ENCODE results near the gene SMG5.

The SMG5 gene

GRCh38 chr1:156281693-156282478 lies 739 bp downstream of the SMG5 start:
- peak; percentile 16 for DNase-seq

- peak; percentile 29 for DNase-seq
These were observed 1.3 kb downstream of the SMG5 start for GRCh38 chr1:156281281-156281680.

- DNase-seq = no peak
These were observed 2.8 kb downstream of the SMG5 start for GRCh38 chr1:156279837-156280236.

- DNase-seq = no peak
These were observed 5.7 kb downstream of the SMG5 start for GRCh38 chr1:156276966-156277381.

GRCh38 chr1:156276532-156276931 lies 6.1 kb downstream of the SMG5 start:
- no peak for DNase-seq

- no peak for DNase-seq
These were observed 12.3 kb downstream of the SMG5 start for GRCh38 chr1:156270314-156270713.

GRCh38 chr1:156268336-156268735 lies 14.3 kb downstream of the SMG5 start:
- DNase-seq = no peak

- DNase-seq = no peak
These were observed 16.6 kb downstream of the SMG5 start for GRCh38 chr1:156266051-156266450.

- DNase-seq = no peak
These were observed 19.4 kb downstream of the SMG5 start for GRCh38 chr1:156263288-156263655.

- DNase-seq = no peak
These were observed 20.0 kb downstream of the SMG5 start for GRCh38 chr1:156262461-156263287.

GRCh38 chr1:156260896-156261295 lies 21.7 kb downstream of the SMG5 start:
- no peak for DNase-seq

GRCh38 chr1:156259805-156260204 lies 22.8 kb downstream of the SMG5 start:
- DNase-seq = no peak

- no peak for DNase-seq
These were observed 23.8 kb downstream of the SMG5 start for GRCh38 chr1:156258859-156259258.

GRCh38 chr1:156257711-156258110 lies 24.9 kb downstream of the SMG5 start:
- no peak for DNase-seq

GRCh38 chr1:156253634-156254033 lies 29.0 kb downstream of the SMG5 start:
- DNase-seq = no peak

GRCh38 chr1:156251527-156251926 lies 31.1 kb downstream of the SMG5 start:
- no peak for DNase-seq

- no peak for DNase-seq
These were observed 33.0 kb downstream of the SMG5 start for GRCh38 chr1:156249593-156249992.

GRCh38 chr1:156248323-156248683 lies 34.3 kb downstream of the SMG5 start:
- DNase-seq = no peak

GRCh38 chr1:156247460-156248322 lies 34.9 kb downstream of the SMG5 start, which contains the start of gene PAQR6:
TSS of gene PAQR6 (minus strand) at chr1:156248056. CDS start at chr1:156246731, 1,325 bp downstream.
- no peak for DNase-seq

GRCh38 chr1:156246781-156247459 lies 35.7 kb downstream of the SMG5 start:
- no peak for DNase-seq

- no peak for DNase-seq
These were observed 36.3 kb downstream of the SMG5 start for GRCh38 chr1:156246241-156246780.

All from CD4-positive, alpha-beta T cell treated with Interleukin-17A for 1 hour (primary cell).